ENCODE measurements around the gene C20orf173. TPM values are rescaled to one million over a fixed set of nuclear protein-coding genes. Genes with fewer than 3 reads are reported as not detected.
A peak's percentile ranks its signal among the peaks of the same experiment; 100 is the strongest.

The C20orf173 gene
- total and polyA plus RNA-seq, 2 of the 13 experiments (the other 11 are each of a cell fraction or from before 2014, with no cell fraction given) = not detected

- TF ChIP-seq, protein P1, sequence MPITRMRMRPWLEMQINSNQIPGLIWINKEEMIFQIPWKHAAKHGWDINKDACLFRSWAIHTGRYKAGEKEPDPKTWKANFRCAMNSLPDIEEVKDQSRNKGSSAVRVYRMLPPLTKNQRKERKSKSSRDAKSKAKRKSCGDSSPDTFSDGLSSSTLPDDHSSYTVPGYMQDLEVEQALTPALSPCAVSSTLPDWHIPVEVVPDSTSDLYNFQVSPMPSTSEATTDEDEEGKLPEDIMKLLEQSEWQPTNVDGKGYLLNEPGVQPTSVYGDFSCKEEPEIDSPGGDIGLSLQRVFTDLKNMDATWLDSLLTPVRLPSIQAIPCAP (CRISPR knock-in tag; IDR thresholded peaks at IDR 0.05; ENCODE audit: low read depth) = no peak; the same call in 1 of the 2 replicates
- TF ChIP-seq ATM (IDR thresholded peaks at IDR 0.05; ENCODE audit: borderline replicate concordance) (no peak), NKX3-1 (CRISPR knock-in tag; IDR thresholded peaks at IDR 0.05) (no peak), FIP1L1 (IDR thresholded peaks at IDR 0.05; ENCODE audit: borderline replicate concordance, insufficient read depth, low read depth, low read length) (peak; percentile 96; the same call in 1 of the 2 replicates), ZFP37 (CRISPR knock-in tag; IDR thresholded peaks at IDR 0.05; ENCODE audit: borderline replicate concordance) (no peak; the same call in 1 of the 2 replicates), ZNF281 (CRISPR knock-in tag; IDR thresholded peaks at IDR 0.05; ENCODE audit: borderline replicate concordance) (peak; percentile 36; the same call in 1 of the 2 replicates), ZKSCAN8 (CRISPR knock-in tag; IDR thresholded peaks at IDR 0.05; ENCODE audit: borderline replicate concordance) (no peak), THYN1 (CRISPR knock-in tag; IDR thresholded peaks at IDR 0.05; ENCODE audit: borderline replicate concordance, low read depth) (peak; percentile 89; the same call in 1 of the 2 replicates), ARNT2 (CRISPR knock-in tag; IDR thresholded peaks at IDR 0.05; ENCODE audit: low read depth) (peak; percentile 89), TIGD3 (CRISPR knock-in tag; IDR thresholded peaks at IDR 0.05; ENCODE audit: borderline replicate concordance) (no peak), SMAD1 (CRISPR knock-in tag; IDR thresholded peaks at IDR 0.05; ENCODE audit: borderline replicate concordance, low read depth) (no peak; the same call in 1 of the 2 replicates), PHF5A (CRISPR knock-in tag; IDR thresholded peaks at IDR 0.05; ENCODE audit: low read depth, unreplicated experiment) (no peak), CERS6 (CRISPR knock-in tag; IDR thresholded peaks at IDR 0.05) (no peak)
- TF ChIP-seq, protein P2, sequence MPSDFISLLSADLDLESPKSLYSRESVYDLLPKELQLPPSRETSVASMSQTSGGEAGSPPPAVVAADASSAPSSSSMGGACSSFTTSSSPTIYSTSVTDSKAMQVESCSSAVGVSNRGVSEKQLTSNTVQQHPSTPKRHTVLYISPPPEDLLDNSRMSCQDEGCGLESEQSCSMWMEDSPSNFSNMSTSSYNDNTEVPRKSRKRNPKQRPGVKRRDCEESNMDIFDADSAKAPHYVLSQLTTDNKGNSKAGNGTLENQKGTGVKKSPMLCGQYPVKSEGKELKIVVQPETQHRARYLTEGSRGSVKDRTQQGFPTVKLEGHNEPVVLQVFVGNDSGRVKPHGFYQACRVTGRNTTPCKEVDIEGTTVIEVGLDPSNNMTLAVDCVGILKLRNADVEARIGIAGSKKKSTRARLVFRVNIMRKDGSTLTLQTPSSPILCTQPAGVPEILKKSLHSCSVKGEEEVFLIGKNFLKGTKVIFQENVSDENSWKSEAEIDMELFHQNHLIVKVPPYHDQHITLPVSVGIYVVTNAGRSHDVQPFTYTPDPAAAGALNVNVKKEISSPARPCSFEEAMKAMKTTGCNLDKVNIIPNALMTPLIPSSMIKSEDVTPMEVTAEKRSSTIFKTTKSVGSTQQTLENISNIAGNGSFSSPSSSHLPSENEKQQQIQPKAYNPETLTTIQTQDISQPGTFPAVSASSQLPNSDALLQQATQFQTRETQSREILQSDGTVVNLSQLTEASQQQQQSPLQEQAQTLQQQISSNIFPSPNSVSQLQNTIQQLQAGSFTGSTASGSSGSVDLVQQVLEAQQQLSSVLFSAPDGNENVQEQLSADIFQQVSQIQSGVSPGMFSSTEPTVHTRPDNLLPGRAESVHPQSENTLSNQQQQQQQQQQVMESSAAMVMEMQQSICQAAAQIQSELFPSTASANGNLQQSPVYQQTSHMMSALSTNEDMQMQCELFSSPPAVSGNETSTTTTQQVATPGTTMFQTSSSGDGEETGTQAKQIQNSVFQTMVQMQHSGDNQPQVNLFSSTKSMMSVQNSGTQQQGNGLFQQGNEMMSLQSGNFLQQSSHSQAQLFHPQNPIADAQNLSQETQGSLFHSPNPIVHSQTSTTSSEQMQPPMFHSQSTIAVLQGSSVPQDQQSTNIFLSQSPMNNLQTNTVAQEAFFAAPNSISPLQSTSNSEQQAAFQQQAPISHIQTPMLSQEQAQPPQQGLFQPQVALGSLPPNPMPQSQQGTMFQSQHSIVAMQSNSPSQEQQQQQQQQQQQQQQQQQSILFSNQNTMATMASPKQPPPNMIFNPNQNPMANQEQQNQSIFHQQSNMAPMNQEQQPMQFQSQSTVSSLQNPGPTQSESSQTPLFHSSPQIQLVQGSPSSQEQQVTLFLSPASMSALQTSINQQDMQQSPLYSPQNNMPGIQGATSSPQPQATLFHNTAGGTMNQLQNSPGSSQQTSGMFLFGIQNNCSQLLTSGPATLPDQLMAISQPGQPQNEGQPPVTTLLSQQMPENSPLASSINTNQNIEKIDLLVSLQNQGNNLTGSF (CRISPR knock-in tag; IDR thresholded peaks at IDR 0.05) = peak; percentile 78
Measured at GRCh38 chr20:35541783-35542662, 12.6 kb upstream of the C20orf173 start, which contains the start of gene ERGIC3 (continued).
